K562 (cell line): Measurements from ENCODE around the gene RACK1. TPM values are rescaled to one million over a fixed set of nuclear protein-coding genes. Genes with fewer than 3 reads are reported as not detected.
A peak's percentile ranks its signal among the peaks of the same experiment; 100 is the strongest.

Experiments used
- ATAC-seq: fragments of 200-7000 bp; cut with Tn5 transposase; 3 replicates; pipeline ENCODE4 v1.9.1; 2020; ENCODE audit warnings: moderate library complexity
- BruUV-seq: library from RNA; stranded (reverse); fragments of 400-500 nt; replicated peaks from 2 replicates; lab custom pipeline; 2021; lab: Mats Ljungman, UMichigan
- CTCF ChIA-PET: fragments of 300-600 bp; formaldehyde crosslinking; extraction: SDS; loops from one replicate; lab custom pipeline; 2021; ENCODE audit warnings: low intra/inter-chr PET ratio; lab: Yijun Ruan, JAX
- POLR2A ChIA-PET: fragments of 300-600, 350-650 bp; sonication (Branson Sonifier 250); formaldehyde crosslinking; extraction: SDS; loops from one replicate; lab custom pipeline; 2021; ENCODE audit warnings: antibody characterized with exemption, inconsistent platforms; lab: Yijun Ruan, JAX
- DNase-seq, 4 experiments: peaks; one replicate each; pipeline versions ENCODE4 v3.0.0 to v3.0.0-alpha.2; 2011 to 2018; ENCODE audit warnings: low spot score in 3 of 4, mixed read lengths in 3 of 4; ENCODE audit errors: extremely low read depth in 1 of 4
- FAIRE-seq: peaks from 2 replicates; lab custom pipeline; 2011; peaks lifted over from hg19 to GRCh38; lab: Jason Lieb, UNC
- H2AFZ ChIP-seq: 2 replicates; pipeline ENCODE4 v1.6.0; 2011; ENCODE audit warnings: low read depth, low read length, control low read depth, inconsistent platforms
- H3K27ac ChIP-seq: fragments of 200-600 bp; 3 replicates; pipeline ENCODE4 v1.8.0; 2011; ENCODE audit warnings: low read depth, mild to moderate bottlenecking, control low read depth, inconsistent platforms, low read length, moderate library complexity, mixed read lengths; ENCODE audit errors: extremely low read depth
- H3K27me3 ChIP-seq, 2 experiments: fragments of 300-600 bp in 1 of 2; 2 replicates in 1 of 2; 3 replicates in 1 of 2; pipeline versions ENCODE4 v1.6.0 to v1.8.0; 2011; ENCODE audit warnings: inconsistent platforms in 2 of 2, low read length in 2 of 2, mild to moderate bottlenecking in 1 of 2, mixed read lengths in 1 of 2, moderate library complexity in 1 of 2; ENCODE audit not compliant: control insufficient read depth in 2 of 2, insufficient read depth in 2 of 2
- H3K36me3 ChIP-seq: fragments of 300-600 bp; 3 replicates; pipeline ENCODE4 v1.8.0; 2011; ENCODE audit warnings: mild to moderate bottlenecking, low read length, inconsistent platforms; ENCODE audit not compliant: control insufficient read depth, insufficient read depth
- H3K4me1 ChIP-seq, 2 experiments: fragments of 200-600 bp in 1 of 2; replicated peaks in 1 of 2; 2 replicates in 1 of 2; 3 replicates in 1 of 2; pipeline versions ENCODE4 v1.5.1 to v1.8.0; 2011; ENCODE audit warnings: inconsistent platforms in 2 of 2, low read length in 2 of 2, mild to moderate bottlenecking in 1 of 2, mixed read lengths in 1 of 2, moderate library complexity in 1 of 2; ENCODE audit not compliant: control insufficient read depth in 2 of 2, insufficient read depth in 2 of 2
- H3K4me2 ChIP-seq: 2 replicates; pipeline ENCODE4 v1.6.1; 2011; ENCODE audit warnings: low read length, control low read depth, inconsistent platforms, mixed read lengths; ENCODE audit not compliant: insufficient read depth
- H3K4me3 ChIP-seq: fragments of 200-600 bp; sonication (generic), shearing (Covaris generic); 2 replicates; pipeline ENCODE4 v1.5.1; 2016; ENCODE audit warnings: control low read depth, inconsistent platforms
- H3K79me2 ChIP-seq: fragments of 200-600 bp; 3 replicates; pipeline ENCODE4 v1.8.0; 2011; ENCODE audit warnings: low read length, inconsistent platforms; ENCODE audit not compliant: control insufficient read depth, insufficient read depth
- H3K9ac ChIP-seq, 2 experiments: 2 replicates each; pipeline versions ENCODE4 v1.6.0 to v1.6.1; 2011; ENCODE audit warnings: low read depth in 2 of 2, low read length in 2 of 2, control low read depth in 1 of 2, inconsistent platforms in 1 of 2, mild to moderate bottlenecking in 1 of 2, mixed read lengths in 1 of 2; ENCODE audit not compliant: insufficient read depth in 1 of 2
- H3K9me1 ChIP-seq: one replicate; pipeline ENCODE4 v1.6.0; 2011; ENCODE audit warnings: inconsistent platforms, mild to moderate bottlenecking, low read length, moderate library complexity; ENCODE audit not compliant: control insufficient read depth, insufficient read depth
- H3K9me3 ChIP-seq: replicated peaks from 2 replicates; pipeline ENCODE4 v1.5.1; 2011; ENCODE audit warnings: low read depth, low read length, inconsistent platforms; ENCODE audit not compliant: control insufficient read depth, insufficient read depth
- H4K20me1 ChIP-seq: replicated peaks from 2 replicates; pipeline ENCODE4 v1.6.1; 2011; ENCODE audit warnings: low read length, inconsistent platforms, mixed read lengths; ENCODE audit not compliant: control insufficient read depth, insufficient read depth
- ADNP ChIP-seq: fragments of 200-800 bp; sonication (Bioruptor generic); IDR thresholded peaks from 2 replicates; pipeline ENCODE4 v1.6.1; 2016; ENCODE audit warnings: missing genetic modification characterization, missing compliant biosample characterization
- BRD9 ChIP-seq: fragments of 450-650 bp; IDR thresholded peaks from 2 replicates; pipeline ENCODE4 v1.6.1; 2018; ENCODE audit warnings: low read depth; ENCODE audit not compliant: partially characterized antibody
- EHMT2 ChIP-seq: fragments of 450-650 bp; IDR thresholded peaks from 2 replicates; pipeline ENCODE4 v1.6.1; 2018; ENCODE audit warnings: antibody characterized with exemption
- ELF1 ChIP-seq: fragments of 200-800 bp; sonication (Bioruptor generic); IDR thresholded peaks from 2 replicates; pipeline ENCODE4 v1.6.1; 2016; ENCODE audit warnings: missing genetic modification characterization, missing compliant biosample characterization
- NCOA6 ChIP-seq: fragments of 450-650 bp; IDR thresholded peaks from 2 replicates; pipeline ENCODE4 v1.6.1; 2017; ENCODE audit warnings: mild to moderate bottlenecking
- OTX1 ChIP-seq: fragments of 450-650 bp; formaldehyde crosslinking; IDR thresholded peaks from 2 replicates; pipeline ENCODE4 v1.4.0; 2022; ENCODE audit warnings: mild to moderate bottlenecking
- RB1 ChIP-seq: fragments of 450-650 bp; IDR thresholded peaks from 2 replicates; pipeline ENCODE4 v1.6.1; 2017; ENCODE audit warnings: low read depth, mild to moderate bottlenecking
- RBM25 ChIP-seq: fragments of 200-400 bp; formaldehyde crosslinking; IDR thresholded peaks from 2 replicates; pipeline ENCODE4 v1.6.1; 2018; ENCODE audit warnings: low read length, low read depth, moderate library complexity; ENCODE audit not compliant: severe bottlenecking
- SMARCB1 ChIP-seq: IDR thresholded peaks from 2 replicates; pipeline ENCODE4 v1.6.1; 2011; ENCODE audit warnings: improper control_type of control experiment, low read depth; ENCODE audit not compliant: insufficient read length
- ZFP36 ChIP-seq: fragments of 150-350 bp; IDR thresholded peaks from 2 replicates; pipeline ENCODE4 v1.6.1; 2018; ENCODE audit warnings: low read length, low read depth; ENCODE audit not compliant: partially characterized antibody
- ZFPM2 ChIP-seq: fragments of 250-450 bp; sonication (Bioruptor Pico); IDR thresholded peaks from 2 replicates; pipeline ENCODE4 v1.5.1; 2022; ENCODE audit warnings: mild to moderate bottlenecking
- ZNF253 ChIP-seq: fragments of 250-450 bp; sonication (Bioruptor Pico); conservative IDR thresholded peaks from 2 replicates; pipeline ENCODE4 v1.6.1; 2021; ENCODE audit warnings: mild to moderate bottlenecking
- WGBS: fragments of 100-300 bp; shearing (Covaris generic); methylation state at CpG from one replicate; pipeline ENCODE4 v1.1.6; 2016; ENCODE audit warnings: low coverage, mixed read lengths; ENCODE audit not compliant: insufficient coverage; ENCODE audit errors: missing lambda C conversion rate; 5-methylcytosine and 5-hydroxymethylcytosine counted together
- in situ Hi-C: fragments of 300-500 bp; cut with MboI; formaldehyde crosslinking; loops from 4 replicates; pipeline ENCODE4 v1.15.0; 2018; ENCODE audit warnings: inconsistent platforms, mixed read lengths
- intact Hi-C: fragments of 100-400 bp; cut with micrococcal nuclease; formaldehyde crosslinking; loops from 2 replicates; pipeline ENCODE4 v1.14.2; 2022
- polyA plus RNA-seq, 8 experiments: library from polyadenylated mRNA; depleted of rRNA in 4 of 8; stranded (reverse) in 5 of 8; unstranded in 3 of 8; fragments of >200 nt; fragmentation: Nextera tagmentation in 2 of 8; fragmentation: Illumina TruSeq in 1 of 8; extraction: Ambion mirVana in 2 of 8; extraction: Trizol in 1 of 8; gene quantifications; 2 replicates each; pipeline versions ENCODE4 v1.2.1 to v1.2.3, GENCODE V29; 2011 to 2014; ENCODE audit warnings: inconsistent platforms in 1 of 8, missing spikeins in 1 of 8
- total RNA-seq, 7 experiments: library from RNA; depleted of rRNA in 6 of 7; stranded (reverse); fragments of >200 nt in 6 of 7; fragmentation: Illumina TruSeq in 2 of 7; extraction: Trizol in 2 of 7; gene quantifications; 2 replicates each; pipeline versions ENCODE4 v1.2.1 to v1.2.3, GENCODE V29; 2011 to 2021; ENCODE audit warnings: low replicate concordance in 1 of 7
- TF ChIP-seq, protein P1 (sequence below): fragments of 250-450 bp; sonication (Bioruptor Pico); IDR thresholded peaks from 2 replicates; pipeline ENCODE4 v1.8.0; 2022; ENCODE audit warnings: inconsistent platforms
- TF ChIP-seq, protein P2 (sequence below): fragments of 450-650 bp; IDR thresholded peaks from 2 replicates; pipeline ENCODE4 v1.7.1; 2018; ENCODE audit warnings: mild to moderate bottlenecking, low read depth; ENCODE audit not compliant: partially characterized antibody
- TF ChIP-seq, protein P3 (sequence below): sonication (generic); formaldehyde crosslinking; IDR thresholded peaks from 2 replicates; pipeline ENCODE4 v1.8.1; 2022; ENCODE audit warnings: missing genetic modification reagents
- TF ChIP-seq, protein P4 (sequence below): fragments of 450-650 bp; IDR thresholded peaks from 2 replicates; pipeline ENCODE4 v1.7.0; 2016; ENCODE audit warnings: borderline replicate concordance

Gene RACK1
- total and polyA plus RNA-seq, 9 of the 15 experiments (the other 6 are each of a cell fraction or from before 2014, with no cell fraction given), result 2,303 to 5,311 (median 3,833) TPM

DNA sequence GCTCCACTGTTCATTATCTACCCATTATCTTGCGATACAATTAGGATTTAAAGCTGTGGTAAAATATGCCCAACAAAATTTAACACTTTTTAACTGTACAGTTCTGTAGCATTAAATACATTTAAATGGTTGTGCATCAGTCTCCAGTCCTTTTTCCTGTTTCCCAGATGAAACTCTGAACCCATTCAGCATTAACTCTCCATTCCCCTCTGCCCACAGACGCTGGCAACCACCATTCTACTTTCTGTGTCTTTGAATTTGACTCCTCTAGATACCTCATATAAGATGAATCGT, 35.8 kb downstream of the RACK1 start:
- H3K27me3 ChIP-seq, result no peaks in the 10 kb centered on the region
- peak overlapping the region; percentile 93; the same call in 1 of the 2 replicates for H3K4me2 ChIP-seq
- WGBS, result 4% methylated on average over 3 of the region's 3 CpGs
- no peaks in the 10 kb centered on the region for H3K36me3 ChIP-seq
- BruUV-seq, result no TSS peak
- H3K4me3 ChIP-seq, result 0 out of 2 replicates have a peak overlapping the region, but pooled peaks have one; percentile 1
- ChIA-PET CTCF (no interaction called here), POLR2A (interaction anchor here (0.6 to 2.4 kb wide), 16 partner anchors 9 to 169 kb away, joined by 3 to 18 read pairs (median 4); partner anchors contain the start of gene TRIM52)
- FAIRE-seq, result peak; percentile 29
- H3K4me1 ChIP-seq, result peaks cover 27 to 31% of the 10 kb centered on the region in 2 experiments; a peak in 4 of 5 replicates
- no peaks in the 10 kb centered on the region for H4K20me1 ChIP-seq
- H3K27ac ChIP-seq, result peak overlapping the region; percentile 9; the same call in 1 of the 3 replicates
- H3K9me1 ChIP-seq, result no peaks in the 10 kb centered on the region
- in situ Hi-C loops (no loop called here), intact Hi-C loops (loop anchor here (1.0 to 2.0 kb wide), 3 partner anchors 10 to 17 kb away; partner anchors contain the start of gene TRIM41)
- H3K9ac ChIP-seq, result no peak overlapping the region
- no peaks in the 10 kb centered on the region for H3K9me3 ChIP-seq
- no peak for DNase-seq
- no peak overlapping the region for H2AFZ ChIP-seq
- H3K79me2 ChIP-seq, result no peaks in the 10 kb centered on the region
- ATAC-seq, result no peak
- peak; percentile 69 for TF ChIP-seq SMARCB1
- no peak for TF ChIP-seq EHMT2
- TF ChIP-seq, protein P1, sequence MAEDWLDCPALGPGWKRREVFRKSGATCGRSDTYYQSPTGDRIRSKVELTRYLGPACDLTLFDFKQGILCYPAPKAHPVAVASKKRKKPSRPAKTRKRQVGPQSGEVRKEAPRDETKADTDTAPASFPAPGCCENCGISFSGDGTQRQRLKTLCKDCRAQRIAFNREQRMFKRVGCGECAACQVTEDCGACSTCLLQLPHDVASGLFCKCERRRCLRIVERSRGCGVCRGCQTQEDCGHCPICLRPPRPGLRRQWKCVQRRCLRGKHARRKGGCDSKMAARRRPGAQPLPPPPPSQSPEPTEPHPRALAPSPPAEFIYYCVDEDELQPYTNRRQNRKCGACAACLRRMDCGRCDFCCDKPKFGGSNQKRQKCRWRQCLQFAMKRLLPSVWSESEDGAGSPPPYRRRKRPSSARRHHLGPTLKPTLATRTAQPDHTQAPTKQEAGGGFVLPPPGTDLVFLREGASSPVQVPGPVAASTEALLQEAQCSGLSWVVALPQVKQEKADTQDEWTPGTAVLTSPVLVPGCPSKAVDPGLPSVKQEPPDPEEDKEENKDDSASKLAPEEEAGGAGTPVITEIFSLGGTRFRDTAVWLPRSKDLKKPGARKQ, result 0 out of 2 replicates have a peak, but pooled peaks have one; percentile 18
- TF ChIP-seq ZNF253, result 0 out of 2 replicates have a peak, but pooled peaks have one; percentile 72
- peak; percentile 88 for TF ChIP-seq ADNP (tag)
- no peak for TF ChIP-seq RBM25
- TF ChIP-seq, protein P2, sequence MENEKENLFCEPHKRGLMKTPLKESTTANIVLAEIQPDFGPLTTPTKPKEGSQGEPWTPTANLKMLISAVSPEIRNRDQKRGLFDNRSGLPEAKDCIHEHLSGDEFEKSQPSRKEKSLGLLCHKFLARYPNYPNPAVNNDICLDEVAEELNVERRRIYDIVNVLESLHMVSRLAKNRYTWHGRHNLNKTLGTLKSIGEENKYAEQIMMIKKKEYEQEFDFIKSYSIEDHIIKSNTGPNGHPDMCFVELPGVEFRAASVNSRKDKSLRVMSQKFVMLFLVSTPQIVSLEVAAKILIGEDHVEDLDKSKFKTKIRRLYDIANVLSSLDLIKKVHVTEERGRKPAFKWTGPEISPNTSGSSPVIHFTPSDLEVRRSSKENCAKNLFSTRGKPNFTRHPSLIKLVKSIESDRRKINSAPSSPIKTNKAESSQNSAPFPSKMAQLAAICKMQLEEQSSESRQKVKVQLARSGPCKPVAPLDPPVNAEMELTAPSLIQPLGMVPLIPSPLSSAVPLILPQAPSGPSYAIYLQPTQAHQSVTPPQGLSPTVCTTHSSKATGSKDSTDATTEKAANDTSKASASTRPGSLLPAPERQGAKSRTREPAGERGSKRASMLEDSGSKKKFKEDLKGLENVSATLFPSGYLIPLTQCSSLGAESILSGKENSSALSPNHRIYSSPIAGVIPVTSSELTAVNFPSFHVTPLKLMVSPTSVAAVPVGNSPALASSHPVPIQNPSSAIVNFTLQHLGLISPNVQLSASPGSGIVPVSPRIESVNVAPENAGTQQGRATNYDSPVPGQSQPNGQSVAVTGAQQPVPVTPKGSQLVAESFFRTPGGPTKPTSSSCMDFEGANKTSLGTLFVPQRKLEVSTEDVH, result peak; percentile 18
- TF ChIP-seq, protein P3, sequence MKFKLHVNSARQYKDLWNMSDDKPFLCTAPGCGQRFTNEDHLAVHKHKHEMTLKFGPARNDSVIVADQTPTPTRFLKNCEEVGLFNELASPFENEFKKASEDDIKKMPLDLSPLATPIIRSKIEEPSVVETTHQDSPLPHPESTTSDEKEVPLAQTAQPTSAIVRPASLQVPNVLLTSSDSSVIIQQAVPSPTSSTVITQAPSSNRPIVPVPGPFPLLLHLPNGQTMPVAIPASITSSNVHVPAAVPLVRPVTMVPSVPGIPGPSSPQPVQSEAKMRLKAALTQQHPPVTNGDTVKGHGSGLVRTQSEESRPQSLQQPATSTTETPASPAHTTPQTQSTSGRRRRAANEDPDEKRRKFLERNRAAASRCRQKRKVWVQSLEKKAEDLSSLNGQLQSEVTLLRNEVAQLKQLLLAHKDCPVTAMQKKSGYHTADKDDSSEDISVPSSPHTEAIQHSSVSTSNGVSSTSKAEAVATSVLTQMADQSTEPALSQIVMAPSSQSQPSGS (CRISPR knock-in tag), result no peak
- TF ChIP-seq RB1, result no peak
- TF ChIP-seq ELF1 (tag), result peak; percentile 11; the same call in 1 of the 2 replicates
- TF ChIP-seq ZFPM2 (CRISPR knock-in tag), result 0 out of 2 replicates have a peak, but pooled peaks have one; percentile 54
- TF ChIP-seq, protein P4, sequence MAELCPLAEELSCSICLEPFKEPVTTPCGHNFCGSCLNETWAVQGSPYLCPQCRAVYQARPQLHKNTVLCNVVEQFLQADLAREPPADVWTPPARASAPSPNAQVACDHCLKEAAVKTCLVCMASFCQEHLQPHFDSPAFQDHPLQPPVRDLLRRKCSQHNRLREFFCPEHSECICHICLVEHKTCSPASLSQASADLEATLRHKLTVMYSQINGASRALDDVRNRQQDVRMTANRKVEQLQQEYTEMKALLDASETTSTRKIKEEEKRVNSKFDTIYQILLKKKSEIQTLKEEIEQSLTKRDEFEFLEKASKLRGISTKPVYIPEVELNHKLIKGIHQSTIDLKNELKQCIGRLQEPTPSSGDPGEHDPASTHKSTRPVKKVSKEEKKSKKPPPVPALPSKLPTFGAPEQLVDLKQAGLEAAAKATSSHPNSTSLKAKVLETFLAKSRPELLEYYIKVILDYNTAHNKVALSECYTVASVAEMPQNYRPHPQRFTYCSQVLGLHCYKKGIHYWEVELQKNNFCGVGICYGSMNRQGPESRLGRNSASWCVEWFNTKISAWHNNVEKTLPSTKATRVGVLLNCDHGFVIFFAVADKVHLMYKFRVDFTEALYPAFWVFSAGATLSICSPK, result 0 out of 2 replicates have a peak, but pooled peaks have one; percentile 24
- peak; percentile 45; the same call in 1 of the 2 replicates for TF ChIP-seq OTX1 (CRISPR knock-in tag)
- peak; percentile 7 for TF ChIP-seq BRD9
- no peak for TF ChIP-seq NCOA6
- TF ChIP-seq ZFP36, result peak; percentile 1
